Activated CD4-positive, alpha-beta T cell treated with anti-CD3 and anti-CD28 coated beads for 48 hours (primary cell): ENCODE results near the gene NPHP4.
A peak's percentile ranks its signal among the peaks of the same experiment; 100 is the strongest.
"Not testable (repeated sequence)": the region's sequence is repeated elsewhere in the genome, so short reads cannot be mapped to it uniquely, and the experiment has no call there.

Source experiments
- DNase-seq: peaks from one replicate; pipeline ENCODE4 v3.0.0-alpha.2; 2020

Gene NPHP4

GRCh38 chr1:5865056-5865455, 127.2 kb downstream of the NPHP4 start:
- DNase-seq: no peak

- DNase-seq: no peak
Measured at GRCh38 chr1:5864256-5864655, 128.0 kb downstream of the NPHP4 start.

- DNase-seq: no peak
Measured at GRCh38 chr1:5863238-5863637, 129.0 kb downstream of the NPHP4 start.

GRCh38 chr1:5861871-5862825, 130.1 kb downstream of the NPHP4 start:
- no peak for DNase-seq

- no peak for DNase-seq
Measured at GRCh38 chr1:5860277-5860676, 131.9 kb downstream of the NPHP4 start.

- no peak for DNase-seq
Measured at GRCh38 chr1:5859766-5860165, 132.5 kb downstream of the NPHP4 start.

DNA sequence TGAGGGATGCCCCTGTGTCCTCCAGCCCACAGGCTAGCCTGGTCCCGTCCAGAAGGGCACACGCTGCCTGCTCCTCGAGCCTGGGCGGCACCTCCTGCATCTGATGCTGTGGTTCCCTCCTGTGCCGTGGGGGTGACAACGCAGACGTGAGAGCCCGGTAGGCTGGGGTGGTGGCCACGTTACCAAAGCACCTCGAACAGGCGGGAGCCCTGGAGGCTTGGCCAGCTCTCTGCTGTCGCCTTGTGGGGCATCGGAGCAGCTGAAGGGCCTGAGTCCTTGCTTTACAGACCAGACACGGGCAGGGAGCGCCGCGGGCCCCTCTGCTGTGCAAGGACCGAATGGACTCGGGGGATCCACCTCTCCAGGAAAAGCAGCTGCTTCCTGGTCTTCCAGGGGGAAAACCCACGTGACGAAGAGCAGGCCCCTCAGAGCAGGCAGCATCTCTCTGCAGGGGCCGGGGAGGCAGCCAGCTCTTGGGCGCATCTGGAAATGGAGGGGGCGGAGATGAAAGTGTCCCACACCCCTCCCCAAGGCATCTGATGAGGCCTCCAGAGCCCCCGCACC, 133.3 kb downstream of the NPHP4 start:
- no peak for DNase-seq

- DNase-seq: no peak
Measured at GRCh38 chr1:5858246-5858645, 134.0 kb downstream of the NPHP4 start.

DNA sequence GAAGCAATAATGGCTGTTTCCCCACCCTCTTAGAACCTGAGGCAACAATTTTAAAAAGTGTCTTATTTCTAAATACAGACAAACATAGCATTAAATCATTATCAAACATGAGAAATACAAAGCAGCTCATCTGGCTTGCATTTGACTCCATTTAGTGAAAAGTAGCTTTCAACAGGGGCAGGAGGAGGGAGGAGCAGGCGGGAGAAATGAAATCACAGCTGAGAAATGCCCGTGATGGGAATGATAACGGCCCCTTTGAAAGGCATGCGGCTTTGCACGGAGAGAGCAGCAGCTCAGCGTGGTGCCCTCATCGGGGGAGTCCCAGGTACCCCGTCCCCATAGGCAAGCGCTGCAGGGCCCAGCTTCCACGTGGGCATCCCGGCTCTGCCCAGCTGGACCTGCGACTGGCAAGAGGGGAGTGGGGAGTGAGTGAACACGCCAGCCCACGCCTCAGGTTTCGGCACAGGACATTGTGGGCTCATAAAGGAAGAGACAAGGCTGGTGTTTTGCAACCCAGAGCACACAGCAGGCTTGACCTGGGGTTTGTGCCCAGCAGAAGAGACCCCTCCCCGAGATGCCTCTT, 134.6 kb downstream of the NPHP4 start:
- DNase-seq: no peak

DNA sequence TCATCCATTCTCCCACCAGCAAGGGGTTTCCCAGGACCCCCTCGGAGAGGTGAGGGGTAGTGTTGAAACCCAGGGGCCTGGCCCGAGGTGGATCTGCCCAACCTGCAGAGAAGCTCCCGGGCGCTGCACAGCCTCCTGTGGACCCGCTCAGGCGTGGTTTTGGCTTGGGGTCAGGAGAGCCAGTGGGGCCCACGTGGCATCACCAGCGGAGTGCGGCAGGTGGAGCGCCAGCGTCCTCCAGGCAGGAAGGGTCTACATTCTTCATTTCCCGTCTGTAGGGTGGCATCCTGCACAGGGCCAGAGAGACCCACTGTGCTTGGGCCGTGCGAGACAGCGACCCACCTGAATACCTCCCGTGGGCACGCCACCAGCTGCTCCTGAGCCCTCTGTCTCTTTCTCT, 135.2 kb downstream of the NPHP4 start:
- DNase-seq: no peak

- no peak for DNase-seq
Measured at GRCh38 chr1:5856246-5856815, 135.9 kb downstream of the NPHP4 start.

DNA sequence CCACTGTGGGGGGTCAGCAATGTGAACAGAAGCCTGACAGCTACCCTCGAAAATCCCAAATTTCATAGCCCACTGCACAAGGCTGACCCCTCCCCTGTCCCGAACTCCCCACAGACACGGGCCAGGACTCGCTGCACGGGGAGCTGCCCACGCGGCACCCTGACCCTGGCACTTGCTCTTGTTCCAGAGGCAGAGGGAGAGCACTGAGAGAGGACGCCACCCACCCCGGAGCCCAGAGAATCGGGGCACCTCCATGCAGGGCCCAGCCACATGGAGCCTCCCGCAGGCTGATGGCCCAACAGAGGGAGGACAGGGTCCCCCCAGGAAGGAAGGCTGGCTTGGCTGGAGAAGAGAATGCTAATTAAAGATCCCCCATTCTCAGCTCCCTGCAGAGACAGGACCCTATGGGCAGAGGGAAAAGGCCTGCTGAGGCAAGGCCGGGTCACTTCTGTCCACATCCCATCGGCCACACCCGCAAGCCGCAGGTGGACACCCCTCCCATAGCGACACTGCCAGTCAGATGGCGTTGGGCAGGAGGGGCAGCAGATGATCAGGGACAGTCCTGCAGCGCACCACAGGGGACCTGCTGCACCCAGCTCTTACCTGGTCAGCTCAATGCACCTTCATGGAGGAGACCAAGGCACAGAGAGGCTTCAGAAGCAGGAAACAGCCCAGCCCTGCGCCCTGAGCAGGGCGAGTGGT, 136.9 kb downstream of the NPHP4 start:
- DNase-seq: no peak

DNA sequence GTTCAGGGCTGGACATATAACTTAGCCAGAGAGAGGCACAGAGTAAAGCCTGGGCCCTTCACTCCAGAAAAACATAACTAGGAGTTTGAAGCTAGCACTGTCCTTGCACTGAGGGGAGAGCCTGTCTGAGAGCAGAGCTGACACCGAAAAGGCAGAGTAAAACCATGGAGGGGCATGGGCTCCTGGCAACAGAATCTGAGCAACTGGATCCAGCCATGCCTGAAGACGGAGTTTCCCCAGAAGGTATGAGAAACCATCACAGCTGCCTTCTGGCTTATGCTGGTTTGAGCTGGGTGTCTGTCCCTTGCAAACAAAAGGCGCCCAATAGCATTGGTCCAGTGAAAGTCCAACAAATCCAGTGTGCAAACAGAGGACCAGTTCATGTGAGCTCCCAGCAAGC, 137.5 kb downstream of the NPHP4 start:
- no peak for DNase-seq

- DNase-seq: not testable (repeated sequence)
Measured at GRCh38 chr1:5853858-5854257, 138.4 kb downstream of the NPHP4 start.

DNA sequence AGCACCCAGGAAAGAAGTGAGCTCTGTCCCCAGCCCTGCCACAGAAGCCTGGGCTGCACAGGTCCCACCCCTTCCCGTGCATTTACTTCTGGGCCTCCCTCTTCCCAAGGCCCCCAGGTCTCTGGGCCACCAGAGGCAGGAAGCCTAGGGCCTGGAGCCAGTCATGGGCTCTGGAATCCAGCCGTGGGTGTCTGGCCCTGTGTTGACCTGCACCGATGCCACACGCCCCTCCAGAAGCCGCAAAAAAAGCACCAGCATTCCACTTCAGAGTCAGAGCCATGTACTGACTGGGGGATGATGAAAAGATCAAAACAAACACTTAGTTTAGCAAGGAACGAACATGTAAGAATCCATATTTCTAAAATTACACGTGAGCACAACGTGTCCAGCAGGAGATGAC, 141.7 kb downstream of the NPHP4 start:
- DNase-seq: no peak

DNA sequence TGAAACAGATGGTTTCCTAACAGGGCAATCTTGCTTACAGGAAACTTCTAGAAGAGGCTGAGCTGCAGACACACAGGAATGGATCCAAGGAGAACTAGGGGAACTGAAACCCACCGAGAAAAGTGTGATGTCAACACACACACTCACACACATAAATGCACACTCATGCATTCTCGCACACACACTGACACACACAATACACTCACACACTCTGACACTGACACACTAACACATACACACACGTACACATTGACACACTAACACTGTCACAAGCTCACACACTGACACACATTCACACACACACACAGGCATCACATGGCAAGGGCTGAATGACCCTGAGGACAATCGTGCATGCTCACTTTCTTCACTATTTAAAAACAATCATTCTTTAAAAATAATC, 142.7 kb downstream of the NPHP4 start:
- no peak for DNase-seq

GRCh38 chr1:5847013-5847659, 145.1 kb downstream of the NPHP4 start:
- DNase-seq: peak; percentile 10

DNA sequence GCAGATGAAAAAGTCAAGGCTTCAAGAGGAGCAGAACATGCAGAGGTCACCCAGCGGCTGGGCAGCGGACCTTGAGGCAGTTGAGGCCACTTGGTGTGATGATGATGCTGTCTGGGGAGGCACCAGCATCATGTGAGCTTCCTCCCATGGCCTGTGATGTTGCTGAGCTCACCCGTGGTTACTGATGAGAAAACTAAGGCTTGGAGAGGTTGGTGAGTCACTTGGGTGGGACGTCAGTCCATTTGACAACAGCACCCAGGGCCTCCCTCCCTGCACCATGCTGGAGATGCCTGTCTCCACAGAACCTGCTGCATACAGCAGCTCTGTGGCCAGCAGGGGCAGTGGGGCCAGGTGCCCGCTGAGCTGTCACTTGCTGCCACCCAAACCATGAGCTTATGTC, 146.8 kb downstream of the NPHP4 start:
- no peak for DNase-seq

- DNase-seq: no peak
Measured at GRCh38 chr1:5844442-5844841, 147.8 kb downstream of the NPHP4 start.

GRCh38 chr1:5843521-5844096, 148.6 kb downstream of the NPHP4 start:
- DNase-seq: no peak

DNA sequence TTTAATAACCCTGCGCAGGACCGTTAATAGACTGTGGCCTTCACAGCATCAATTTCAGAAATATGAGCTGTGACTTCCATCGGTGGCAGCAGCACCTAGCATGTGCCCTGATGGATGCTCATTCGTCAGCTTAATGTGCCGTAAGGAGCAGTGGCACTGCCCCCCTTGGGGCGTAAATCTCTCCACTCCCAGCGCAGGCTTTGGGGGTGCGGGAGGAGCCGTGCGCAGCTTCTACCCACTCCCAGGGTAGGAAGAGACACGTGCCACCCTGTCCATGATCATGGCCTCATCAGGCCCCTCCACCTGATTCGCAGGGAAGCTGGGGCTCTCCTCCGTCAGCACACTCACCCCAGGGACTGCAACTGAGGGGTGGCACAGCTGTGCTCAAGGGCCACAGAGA, 149.5 kb downstream of the NPHP4 start:
- no peak for DNase-seq

DNA sequence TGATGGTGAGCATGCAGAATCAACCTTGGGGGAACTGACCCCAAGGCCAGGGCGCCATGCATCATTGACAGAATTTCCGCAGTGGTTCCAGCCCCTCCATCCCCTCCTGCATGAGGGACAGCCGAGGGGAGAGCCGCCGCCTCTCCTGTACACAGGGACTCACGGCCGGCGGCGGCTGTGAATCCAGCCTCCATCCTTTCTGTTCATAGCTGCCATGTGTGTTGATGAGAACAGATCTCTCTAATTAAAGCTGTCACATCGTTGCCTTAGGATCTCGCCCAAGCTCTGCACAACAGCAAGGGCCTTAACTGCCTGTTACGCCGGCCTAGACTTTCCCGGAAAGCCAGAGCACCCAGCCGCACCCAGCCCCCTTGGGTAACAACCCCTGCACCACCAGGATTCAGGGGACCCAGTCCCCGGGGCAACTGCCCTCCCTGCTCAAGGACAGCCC, 151.6 kb downstream of the NPHP4 start:
- no peak for DNase-seq
